ENCODE measurements around the gene NRXN3. TPM values are rescaled to one million over a fixed set of nuclear protein-coding genes. Genes with fewer than 3 reads are reported as not detected.

NRXN3 gene
- total and polyA plus RNA-seq, 2 donors (not counting 1 experiment from before 2014, with no cell fraction given): not detected

GRCh38 chr14:78709795-78710557, 539.8 kb downstream of the NRXN3 start:
- CTCF ChIA-PET: no interaction called here
- Histone ChIP-seq H3K27ac (ENCODE audit: low read length in 2 of 2) (no peak overlapping the region), H3K4me2 (replicated peaks; ENCODE audit: low read depth, low read length, poor library complexity, severe bottlenecking) (no peak overlapping the region), H3K9ac (ENCODE audit: low read length) (no peak overlapping the region), H4K20me1 (ENCODE audit: control insufficient read depth, insufficient read depth, low read length, poor library complexity, severe bottlenecking) (no peaks in the 10 kb centered on the region), H3K4me3 (ENCODE audit: control extremely low read depth in 1 of 5, extremely low read depth in 1 of 5, insufficient read depth in 1 of 5, low read depth in 2 of 5, low read length in 4 of 5) (no peak overlapping the region), H3K27me3 (replicated peaks in 1 of 4; ENCODE audit: control extremely low read depth in 1 of 4, control insufficient read depth in 3 of 4, insufficient read depth in 4 of 4, low read length in 3 of 4) (no peaks in the 10 kb centered on the region), H3K4me1 (ENCODE audit: control insufficient read depth in 2 of 2, insufficient read depth in 2 of 2, low read length in 2 of 2) (no peaks in the 10 kb centered on the region), H3K36me3 (replicated peaks in 1 of 2; ENCODE audit: control extremely low read depth in 1 of 2, control insufficient read depth in 1 of 2, extremely low read depth in 1 of 2, insufficient read depth in 2 of 2, low read length in 1 of 2) (no peaks in the 10 kb centered on the region), H3K9me3 (ENCODE audit: control extremely low read depth in 1 of 3, control insufficient read depth in 2 of 3, insufficient read depth in 1 of 3, low read length in 2 of 3) (no peaks in the 10 kb centered on the region), H2AFZ (ENCODE audit: insufficient read depth, low read depth, low read length, poor library complexity, severe bottlenecking) (no peak overlapping the region), H3K79me2 (ENCODE audit: control insufficient read depth, insufficient read depth, low read length) (no peaks in the 10 kb centered on the region)
- H3K4me3 Mint-ChIP-seq: no peak overlapping the region
- TF ChIP-seq CTCF (IDR thresholded peaks at IDR 0.05) (no peak), EZH2 (IDR thresholded peaks at IDR 0.05; ENCODE audit: borderline replicate concordance, insufficient read depth, low read depth, low read length, poor library complexity, severe bottlenecking) (no peak)
- ATAC-seq (ENCODE audit: low read depth): no peak
- no peaks in the 10 kb centered on the region for H3K9me3 Mint-ChIP-seq (ENCODE audit: insufficient read depth)
- WGBS (ENCODE audit: insufficient coverage): 83% methylated on average over 2 of the region's 5 CpGs
- no peaks in the 10 kb centered on the region for H3K27me3 Mint-ChIP-seq
- DNase-seq: no peak
- POLR2A ChIA-PET: no interaction called here
- no peak overlapping the region for H3K27ac Mint-ChIP-seq
- intact Hi-C loops (cut with micrococcal nuclease): no loop called here
- no peaks in the 10 kb centered on the region for H3K4me1 Mint-ChIP-seq

GRCh38 chr14:78710963-78711362, 540.8 kb downstream of the NRXN3 start:
- DNase-seq (no peak), ATAC-seq (ENCODE audit: low read depth) (no peak)
- Mint-ChIP-seq H3K9me3 (ENCODE audit: insufficient read depth) (no peaks in the 10 kb centered on the region), H3K4me1 (no peaks in the 10 kb centered on the region), H3K27me3 (no peaks in the 10 kb centered on the region), H3K4me3 (no peak overlapping the region), H3K27ac (no peak overlapping the region)
- no peaks in the 10 kb centered on the region for H3K27me3 ChIP-seq (replicated peaks in 1 of 4; ENCODE audit: control extremely low read depth in 1 of 4, control insufficient read depth in 3 of 4, insufficient read depth in 4 of 4, low read length in 3 of 4)
- no peak overlapping the region for H3K4me2 ChIP-seq (replicated peaks; ENCODE audit: low read depth, low read length, poor library complexity, severe bottlenecking)
- no peak for TF ChIP-seq CTCF (IDR thresholded peaks at IDR 0.05)
- TF ChIP-seq EZH2 (IDR thresholded peaks at IDR 0.05; ENCODE audit: borderline replicate concordance, insufficient read depth, low read depth, low read length, poor library complexity, severe bottlenecking): no peak
- no peaks in the 10 kb centered on the region for H4K20me1 ChIP-seq (ENCODE audit: control insufficient read depth, insufficient read depth, low read length, poor library complexity, severe bottlenecking)
- no peaks in the 10 kb centered on the region for H3K9me3 ChIP-seq (ENCODE audit: control extremely low read depth in 1 of 3, control insufficient read depth in 2 of 3, insufficient read depth in 1 of 3, low read length in 2 of 3)
- intact Hi-C loops (cut with micrococcal nuclease): no loop called here
- H3K27ac ChIP-seq (ENCODE audit: low read length in 2 of 2): no peak overlapping the region
- H3K9ac ChIP-seq (ENCODE audit: low read length): no peak overlapping the region
- H3K4me3 ChIP-seq (ENCODE audit: control extremely low read depth in 1 of 5, extremely low read depth in 1 of 5, insufficient read depth in 1 of 5, low read depth in 2 of 5, low read length in 4 of 5): no peak overlapping the region
- H3K4me1 ChIP-seq (ENCODE audit: control insufficient read depth in 2 of 2, insufficient read depth in 2 of 2, low read length in 2 of 2): no peaks in the 10 kb centered on the region
- 100% methylated on average over 2 of the region's 4 CpGs for WGBS (ENCODE audit: insufficient coverage)
- no peaks in the 10 kb centered on the region for H3K36me3 ChIP-seq (replicated peaks in 1 of 2; ENCODE audit: control extremely low read depth in 1 of 2, control insufficient read depth in 1 of 2, extremely low read depth in 1 of 2, insufficient read depth in 2 of 2, low read length in 1 of 2)
- no peak overlapping the region for H2AFZ ChIP-seq (ENCODE audit: insufficient read depth, low read depth, low read length, poor library complexity, severe bottlenecking)
- H3K79me2 ChIP-seq (ENCODE audit: control insufficient read depth, insufficient read depth, low read length): no peaks in the 10 kb centered on the region
- ChIA-PET CTCF (no interaction called here), POLR2A (no interaction called here)
